GM23248 (cell line): ENCODE measurements around the gene LAMB1. TPM values are rescaled to one million over a fixed set of nuclear protein-coding genes. Genes with fewer than 3 reads are reported as not detected.

Experiments used
- DNase-seq: peaks from one replicate; pipeline ENCODE4 v3.0.0-alpha.2; 2015
- H2AFZ ChIP-seq: fragments of 200-600 bp; sonication (generic); 2 replicates; pipeline ENCODE4 v1.6.1; 2016; ENCODE audit warnings: antibody characterized with exemption
- H3F3A ChIP-seq: fragments of 200-600 bp; sonication (generic); 2 replicates; pipeline ENCODE4 v1.6.1; 2016; ENCODE audit warnings: mild to moderate bottlenecking, antibody characterized with exemption, mixed run types; ENCODE audit not compliant: insufficient read depth
- H3K27ac ChIP-seq: fragments of 200-600 bp; sonication (generic); 2 replicates; pipeline ENCODE4 v1.5.1; 2016; ENCODE audit warnings: mild to moderate bottlenecking
- H3K27me3 ChIP-seq: fragments of 200-600 bp; sonication (generic); replicated peaks from 2 replicates; pipeline ENCODE4 v1.6.1; 2016; ENCODE audit warnings: mild to moderate bottlenecking; ENCODE audit not compliant: insufficient read depth
- H3K36me3 ChIP-seq: fragments of 200-600 bp; sonication (generic); 2 replicates; pipeline ENCODE4 v1.6.1; 2016; ENCODE audit warnings: low read depth, mild to moderate bottlenecking
- H3K4me1 ChIP-seq: fragments of 200-600 bp; sonication (generic); 2 replicates; pipeline ENCODE4 v1.6.1; 2016; ENCODE audit warnings: mild to moderate bottlenecking; ENCODE audit not compliant: insufficient read depth
- H3K4me2 ChIP-seq: fragments of 200-600 bp; sonication (generic); one replicate; pipeline ENCODE4 v1.6.1; 2016; ENCODE audit warnings: mild to moderate bottlenecking; ENCODE audit not compliant: unreplicated experiment
- H3K4me3 ChIP-seq: fragments of 200-600 bp; sonication (generic); 2 replicates; pipeline ENCODE4 v1.5.1; 2016; ENCODE audit warnings: mild to moderate bottlenecking
- H3K79me2 ChIP-seq: fragments of 200-600 bp; sonication (generic); 2 replicates; pipeline ENCODE4 v1.6.1; 2016; ENCODE audit warnings: mild to moderate bottlenecking; ENCODE audit not compliant: insufficient read depth
- H3K9ac ChIP-seq: fragments of 200-600 bp; sonication (generic); 2 replicates; pipeline ENCODE4 v1.6.1; 2016; ENCODE audit warnings: mild to moderate bottlenecking
- H3K9me2 ChIP-seq: fragments of 200-600 bp; sonication (generic); 2 replicates; pipeline ENCODE4 v1.6.1; 2016; ENCODE audit warnings: mixed run types, mild to moderate bottlenecking, moderate library complexity; ENCODE audit not compliant: insufficient read depth
- H3K9me3 ChIP-seq: fragments of 200-600 bp; sonication (generic); one replicate; pipeline ENCODE4 v1.6.1; 2017; ENCODE audit warnings: low read depth
- H4K20me1 ChIP-seq: fragments of 200-600 bp; sonication (generic); 2 replicates; pipeline ENCODE4 v1.6.0; 2016; ENCODE audit not compliant: insufficient read depth
- EZH2 ChIP-seq: fragments of 200-600 bp; sonication (generic); IDR thresholded peaks from 2 replicates; pipeline ENCODE4 v1.6.1; 2018; ENCODE audit warnings: antibody characterized with exemption, mild to moderate bottlenecking; ENCODE audit not compliant: insufficient read depth, poor library complexity, severe bottlenecking
- EZH2phosphoT487 ChIP-seq: fragments of 200-600 bp; sonication (generic); IDR thresholded peaks from 2 replicates; pipeline ENCODE4 v1.6.1; 2018; ENCODE audit warnings: antibody characterized with exemption, moderate library complexity, mild to moderate bottlenecking, low read depth; ENCODE audit not compliant: insufficient read depth
- WGBS, 2 experiments: methylation state at CpG; one replicate each; pipeline ENCODE4 v1.1.6; 2015 to 2017; ENCODE audit warnings: low lambda C conversion rate in 2 of 2, low coverage in 1 of 2; ENCODE audit errors: missing lambda C conversion rate in 2 of 2; 5-methylcytosine and 5-hydroxymethylcytosine counted together
- in situ Hi-C: fragments of 300-500 bp; cut with MboI; formaldehyde crosslinking; loops from 2 replicates; pipeline ENCODE4 v1.15.0; 2020
- polyA plus RNA-seq: library from polyadenylated mRNA; unstranded; fragments of >200 nt; fragmentation: Nextera tagmentation; extraction: Ambion mirVana; gene quantifications from 2 replicates; pipeline ENCODE4 v1.2.1, GENCODE V29; 2016
- total RNA-seq: library from RNA; depleted of rRNA; stranded (reverse); fragments of >200 nt; shearing (Covaris generic); gene quantifications from 2 replicates; pipeline ENCODE4 v1.2.3, GENCODE V29; 2014

The LAMB1 gene
- total and polyA plus RNA-seq, 2 experiments from 2014 or later = 108 to 135 TPM

GRCh38 chr7:107934991-107935770 lies 67.8 kb downstream of the LAMB1 start:
- TF ChIP-seq EZH2phosphoT487 (no peak), EZH2 (no peak)
- no peaks in the 10 kb centered on the region for H4K20me1 ChIP-seq
- peak overlapping the region; percentile 67 for H3K27ac ChIP-seq
- H3K36me3 ChIP-seq = peaks cover 46% of the 10 kb centered on the region
- peaks cover 61% of the 10 kb centered on the region for H3K4me1 ChIP-seq
- H3K4me3 ChIP-seq = no peak overlapping the region
- H2AFZ ChIP-seq = no peak overlapping the region
- H3K79me2 ChIP-seq = peaks cover 29% of the 10 kb centered on the region
- WGBS, 2 experiments = 81 to 83% methylated on average over 8 of the region's 8 CpGs
- peak overlapping the region; percentile 26; the same call in 1 of the 2 replicates for H3K9ac ChIP-seq
- H3K9me2 ChIP-seq = no peaks in the 10 kb centered on the region
- H3F3A ChIP-seq = peaks cover 71% of the 10 kb centered on the region
- H3K9me3 ChIP-seq = no peaks in the 10 kb centered on the region
- H3K4me2 ChIP-seq = no peak overlapping the region
- no peaks in the 10 kb centered on the region for H3K27me3 ChIP-seq
- peak; percentile 68 for DNase-seq
- in situ Hi-C loops = no loop called here

DNA sequence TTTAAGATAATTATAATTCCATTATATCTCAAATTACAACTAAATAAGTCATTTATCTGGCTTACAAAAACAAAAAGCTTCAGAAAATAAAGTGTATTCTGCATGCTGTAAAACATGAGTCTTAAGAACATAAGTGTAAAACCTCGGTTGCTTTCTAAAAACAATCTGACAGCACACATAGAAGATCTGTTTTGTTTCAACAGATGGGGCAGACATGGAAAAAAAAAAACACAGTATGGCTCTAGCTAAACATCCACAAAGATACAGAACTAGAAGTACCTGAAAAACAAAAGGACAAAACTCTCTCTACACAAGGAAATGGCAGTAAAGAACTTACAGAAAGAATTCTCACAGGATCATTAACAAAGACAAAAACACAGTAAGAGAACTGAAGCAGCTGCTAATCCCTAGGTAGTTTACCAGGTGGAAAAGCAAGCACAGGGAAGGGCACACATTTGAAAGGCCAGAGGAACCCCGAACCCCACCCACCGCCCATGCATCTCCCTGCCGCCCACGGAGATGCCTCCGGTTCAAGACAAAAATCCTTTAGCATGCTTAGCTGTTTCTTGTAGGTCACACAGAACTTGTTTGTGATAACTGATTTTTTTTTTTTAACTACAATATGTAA lies 69.5 kb downstream of the LAMB1 start:
- peaks cover 30% of the 10 kb centered on the region for H3K79me2 ChIP-seq
- peaks cover 61% of the 10 kb centered on the region for H3K36me3 ChIP-seq
- in situ Hi-C loops = no loop called here
- H3K27ac ChIP-seq = no peak overlapping the region
- no peak overlapping the region for H2AFZ ChIP-seq
- H3K9me3 ChIP-seq = no peaks in the 10 kb centered on the region
- WGBS, 2 experiments = 96 to 97% methylated on average over 6 of the region's 6 CpGs
- no peaks in the 10 kb centered on the region for H3K27me3 ChIP-seq
- TF ChIP-seq EZH2phosphoT487 (no peak), EZH2 (no peak)
- H3F3A ChIP-seq = peaks cover 58% of the 10 kb centered on the region
- no peaks in the 10 kb centered on the region for H4K20me1 ChIP-seq
- no peak overlapping the region for H3K4me2 ChIP-seq
- H3K4me3 ChIP-seq = no peak overlapping the region
- H3K4me1 ChIP-seq = peaks cover 46% of the 10 kb centered on the region
- no peak for DNase-seq
- no peaks in the 10 kb centered on the region for H3K9me2 ChIP-seq
- H3K9ac ChIP-seq = peak overlapping the region; percentile 26; the same call in 1 of the 2 replicates

DNA sequence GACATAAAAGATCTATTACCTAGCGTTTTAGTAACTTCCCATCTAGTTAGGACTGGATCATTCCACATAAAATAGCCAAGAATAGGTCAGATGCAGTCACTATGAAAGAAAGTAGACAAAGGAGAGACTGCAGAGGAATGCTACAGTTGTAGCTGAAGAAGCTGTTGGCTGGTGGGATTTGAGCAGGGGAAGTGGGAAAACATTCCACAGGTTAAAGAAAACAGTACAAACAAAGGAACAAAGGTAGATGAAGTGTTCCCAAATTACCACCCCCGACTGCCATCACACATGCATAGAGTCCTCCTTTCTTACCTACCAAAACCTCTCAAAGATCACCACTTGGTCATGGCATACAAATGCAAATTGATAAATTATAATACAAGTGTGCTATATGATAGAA lies 70.2 kb downstream of the LAMB1 start:
- Histone ChIP-seq H3K27me3 (no peaks in the 10 kb centered on the region), H2AFZ (no peak overlapping the region), H3K4me2 (no peak overlapping the region), H3K9me2 (no peaks in the 10 kb centered on the region), H3K36me3 (peaks cover 68% of the 10 kb centered on the region), H3F3A (peaks cover 54% of the 10 kb centered on the region), H3K79me2 (peaks cover 30% of the 10 kb centered on the region), H3K9ac (no peak overlapping the region), H3K9me3 (no peaks in the 10 kb centered on the region), H3K4me1 (peaks cover 39% of the 10 kb centered on the region), H4K20me1 (no peaks in the 10 kb centered on the region), H3K27ac (no peak overlapping the region), H3K4me3 (no peak overlapping the region)
- in situ Hi-C loops = no loop called here
- DNase-seq = no peak
- TF ChIP-seq EZH2 (no peak), EZH2phosphoT487 (no peak)
- WGBS, 2 experiments = 53 to 59% methylated on average over 2 of the region's 2 CpGs

- H3F3A ChIP-seq = peaks cover 51% of the 10 kb centered on the region
- H3K27me3 ChIP-seq = no peaks in the 10 kb centered on the region
- H3K79me2 ChIP-seq = peaks cover 25% of the 10 kb centered on the region
- DNase-seq = no peak
- H3K9me2 ChIP-seq = no peaks in the 10 kb centered on the region
- H3K9me3 ChIP-seq = no peaks in the 10 kb centered on the region
- peaks cover 30% of the 10 kb centered on the region for H3K4me1 ChIP-seq
- TF ChIP-seq EZH2 = no peak
- no peak for TF ChIP-seq EZH2phosphoT487
- no peak overlapping the region for H3K27ac ChIP-seq
- in situ Hi-C loops = no loop called here
- no peaks in the 10 kb centered on the region for H4K20me1 ChIP-seq
- H2AFZ ChIP-seq = no peak overlapping the region
- no peak overlapping the region for H3K9ac ChIP-seq
- no peak overlapping the region for H3K4me2 ChIP-seq
- WGBS, 2 experiments = 88% methylated on average over 5 of the region's 5 CpGs
- H3K4me3 ChIP-seq = no peak overlapping the region
- H3K36me3 ChIP-seq = peaks cover 75% of the 10 kb centered on the region
These were observed 71.0 kb downstream of the LAMB1 start for GRCh38 chr7:107931740-107932515.
